ENCODE measurements around the gene ABHD14A.
"Not testable (repeated sequence)": the region's sequence is repeated elsewhere in the genome, so short reads cannot be mapped to it uniquely, and the experiment has no call there.

Gene ABHD14A

GRCh38 chr3:51988286-51989146, 13.7 kb downstream of the ABHD14A start:
- Histone ChIP-seq H3K9ac (ENCODE audit: low read length) (no peak overlapping the region), H3K9me3 (ENCODE audit: insufficient read depth, low read length) (no peaks in the 10 kb centered on the region), H3K27me3 (ENCODE audit: low read depth, low read length) (no peaks in the 10 kb centered on the region), H4K20me1 (ENCODE audit: insufficient read depth, low read length) (peaks cover 2% of the 10 kb centered on the region; the same call in 1 of the 2 replicates), H2AFZ (ENCODE audit: low read depth, low read length) (no peak overlapping the region), H3K4me1 (ENCODE audit: low read length) (peaks cover 22% of the 10 kb centered on the region), H3K36me3 (replicated peaks; ENCODE audit: low read depth, low read length) (peaks cover 19% of the 10 kb centered on the region), H3K27ac (ENCODE audit: low read length) (no peak overlapping the region), H3K4me2 (ENCODE audit: low read length) (no peak overlapping the region), H3K4me3 (ENCODE audit: low read length) (no peak overlapping the region), H3K79me2 (ENCODE audit: low read length) (peaks cover 14% of the 10 kb centered on the region)
- no peak for TF ChIP-seq CTCF (IDR thresholded peaks at IDR 0.05; ENCODE audit: low read depth, low read length)
- TF ChIP-seq EZH2phosphoT487 (IDR thresholded peaks at IDR 0.05; ENCODE audit: low read depth), result no peak

DNA sequence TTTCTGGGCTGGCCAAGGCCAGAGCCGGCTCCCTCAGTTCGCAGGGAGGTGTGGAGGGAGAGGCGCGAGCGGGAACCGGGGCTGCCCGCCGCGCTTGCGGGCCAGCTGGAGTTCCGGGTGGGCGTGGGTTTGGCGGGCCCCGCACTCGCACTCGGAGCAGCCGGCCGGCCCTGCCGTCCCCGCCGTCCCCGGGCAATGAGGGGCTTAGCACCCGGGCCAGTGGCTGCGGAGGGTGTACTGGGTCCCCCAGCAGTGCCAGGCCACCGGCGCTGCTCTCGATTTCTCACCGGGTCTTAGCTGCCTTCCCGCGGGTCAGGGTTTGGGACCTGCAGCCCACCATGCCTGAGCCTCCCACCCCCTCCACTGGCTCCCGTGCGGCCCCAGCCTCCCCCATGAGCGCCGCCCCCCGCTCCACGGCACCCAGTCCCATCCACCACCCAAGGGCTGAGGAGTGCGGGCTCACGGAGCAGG, 15.7 kb downstream of the ABHD14A start:
- not testable (repeated sequence) for H2AFZ ChIP-seq (ENCODE audit: low read depth, low read length); H3K9me3 ChIP-seq (ENCODE audit: insufficient read depth, low read length); H3K4me2 ChIP-seq (ENCODE audit: low read length); H3K9ac ChIP-seq (ENCODE audit: low read length); H4K20me1 ChIP-seq (ENCODE audit: insufficient read depth, low read length); H3K27ac ChIP-seq (ENCODE audit: low read length); H3K27me3 ChIP-seq (ENCODE audit: low read depth, low read length); H3K4me3 ChIP-seq (ENCODE audit: low read length)
- peaks cover 33% of the 10 kb centered on the region for H3K79me2 ChIP-seq (ENCODE audit: low read length)
- peaks cover 36% of the 10 kb centered on the region for H3K36me3 ChIP-seq (replicated peaks; ENCODE audit: low read depth, low read length)
- H3K4me1 ChIP-seq (ENCODE audit: low read length), result peaks cover 27% of the 10 kb centered on the region

DNA sequence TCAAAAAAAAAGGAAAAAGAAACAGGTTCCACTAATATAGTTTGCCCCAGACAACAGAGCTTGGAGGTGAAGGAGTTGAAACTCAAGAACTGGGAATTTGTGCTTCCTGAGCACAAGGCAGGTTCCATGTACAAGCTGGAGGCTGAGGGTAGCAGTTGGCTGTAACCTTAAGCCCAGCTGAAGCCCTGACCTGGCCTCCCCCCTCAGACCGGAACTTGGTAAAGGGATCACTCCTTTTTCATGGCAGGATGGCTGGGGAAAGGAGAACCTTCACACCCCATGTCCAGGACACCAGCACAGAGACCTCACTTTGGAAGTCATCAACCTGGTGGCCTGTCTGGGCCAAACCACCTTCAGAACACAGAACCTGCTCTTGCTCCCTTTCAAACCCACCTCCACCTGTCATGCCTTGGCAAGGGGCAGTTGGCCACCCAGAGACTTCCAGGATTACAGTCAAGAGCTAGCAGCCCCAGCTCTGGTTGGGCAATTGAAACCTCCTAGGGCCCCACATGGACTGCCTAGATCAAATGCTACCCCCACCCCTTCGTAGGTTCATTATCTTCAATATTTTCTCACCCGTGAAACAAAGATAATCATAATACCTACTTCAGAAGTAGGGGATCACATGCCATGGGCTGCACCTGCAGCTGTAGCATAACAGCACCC, 17.3 kb downstream of the ABHD14A start:
- H3K9ac ChIP-seq (ENCODE audit: low read length), result no peak overlapping the region
- no peak for TF ChIP-seq CTCF (IDR thresholded peaks at IDR 0.05; ENCODE audit: low read depth, low read length)
- TF ChIP-seq EZH2phosphoT487 (IDR thresholded peaks at IDR 0.05; ENCODE audit: low read depth), result no peak
- peaks cover 9% of the 10 kb centered on the region; the same call in 1 of the 2 replicates for H4K20me1 ChIP-seq (ENCODE audit: insufficient read depth, low read length)
- no peak overlapping the region for H2AFZ ChIP-seq (ENCODE audit: low read depth, low read length)
- peaks cover 35% of the 10 kb centered on the region for H3K79me2 ChIP-seq (ENCODE audit: low read length)
- 0 out of 2 replicates have a peak overlapping the region, but pooled peaks have one; percentile 1 for H3K27ac ChIP-seq (ENCODE audit: low read length)
- no peak overlapping the region for H3K4me3 ChIP-seq (ENCODE audit: low read length)
- no peak overlapping the region for H3K4me2 ChIP-seq (ENCODE audit: low read length)
- peaks cover 27% of the 10 kb centered on the region for H3K4me1 ChIP-seq (ENCODE audit: low read length)
- H3K27me3 ChIP-seq (ENCODE audit: low read depth, low read length), result 0 out of 2 replicates have a peak, but pooled peaks cover 5% of the 10 kb centered on the region
- H3K9me3 ChIP-seq (ENCODE audit: insufficient read depth, low read length), result no peaks in the 10 kb centered on the region
- H3K36me3 ChIP-seq (replicated peaks; ENCODE audit: low read depth, low read length), result peaks cover 36% of the 10 kb centered on the region

- H3K9ac ChIP-seq (ENCODE audit: low read length); H3K4me2 ChIP-seq (ENCODE audit: low read length); H4K20me1 ChIP-seq (ENCODE audit: insufficient read depth, low read length); H3K4me3 ChIP-seq (ENCODE audit: low read length); H2AFZ ChIP-seq (ENCODE audit: low read depth, low read length); H3K27ac ChIP-seq (ENCODE audit: low read length); H3K9me3 ChIP-seq (ENCODE audit: insufficient read depth, low read length): not testable (repeated sequence)
- Histone ChIP-seq H3K36me3 (replicated peaks; ENCODE audit: low read depth, low read length) (peaks cover 36% of the 10 kb centered on the region), H3K27me3 (ENCODE audit: low read depth, low read length) (peaks cover 11% of the 10 kb centered on the region), H3K79me2 (ENCODE audit: low read length) (peaks cover 35% of the 10 kb centered on the region), H3K4me1 (ENCODE audit: low read length) (peaks cover 27% of the 10 kb centered on the region)
Measured at GRCh38 chr3:51993657-51994056, 18.8 kb downstream of the ABHD14A start.

GRCh38 chr3:51994530-51994929, 19.7 kb downstream of the ABHD14A start:
- Histone ChIP-seq H3K9me3 (ENCODE audit: insufficient read depth, low read length) (no peaks in the 10 kb centered on the region), H3K4me2 (ENCODE audit: low read length) (peak overlapping the region; percentile 98), H3K4me3 (ENCODE audit: low read length) (peak overlapping the region; percentile 91), H3K27me3 (ENCODE audit: low read depth, low read length) (peaks cover 14% of the 10 kb centered on the region), H3K27ac (ENCODE audit: low read length) (peak overlapping the region; percentile 72), H3K79me2 (ENCODE audit: low read length) (peaks cover 35% of the 10 kb centered on the region), H3K4me1 (ENCODE audit: low read length) (peaks cover 27% of the 10 kb centered on the region), H3K9ac (ENCODE audit: low read length) (peak overlapping the region; percentile 98), H2AFZ (ENCODE audit: low read depth, low read length) (no peak overlapping the region), H3K36me3 (replicated peaks; ENCODE audit: low read depth, low read length) (peaks cover 36% of the 10 kb centered on the region), H4K20me1 (ENCODE audit: insufficient read depth, low read length) (peaks cover 9% of the 10 kb centered on the region; the same call in 1 of the 2 replicates)
- TF ChIP-seq CTCF (IDR thresholded peaks at IDR 0.05; ENCODE audit: low read depth, low read length) (no peak), EZH2phosphoT487 (IDR thresholded peaks at IDR 0.05; ENCODE audit: low read depth) (no peak)

All from OCI-LY3 (cell line).